Activated naive CD4-positive, alpha-beta T cell treated with anti-CD3 and anti-CD28 coated beads, Interleukin-2, amount 50 U/mL, for 72 hours (primary cell): ENCODE results near the gene AMBRA1. TPM values are rescaled to one million over a fixed set of nuclear protein-coding genes. Genes with fewer than 3 reads are reported as not detected.
A peak's percentile ranks its signal among the peaks of the same experiment; 100 is the strongest.
"Not testable (repeated sequence)": the region's sequence is repeated elsewhere in the genome, so short reads cannot be mapped to it uniquely, and the experiment has no call there.

Source experiments
- ATAC-seq, 2 donors: fragments of 150-1000 bp; cut with Tn5 transposase; 2 replicates each; pipeline ENCODE4 v1.10.0; 2021; ENCODE audit warnings: mild to moderate bottlenecking in 2 of 2, moderate library complexity in 2 of 2
- DNase-seq, 2 donors: peaks; one replicate each; pipeline ENCODE4 v3.0.0; 2021 to 2022; ENCODE audit warnings: low spot score in 2 of 2
- H3K27ac Mint-ChIP-seq, 2 donors: one replicate each; pipeline ENCODE4 v1.8.0; 2022; ENCODE audit warnings: mild to moderate bottlenecking in 2 of 2, mixed read lengths in 2 of 2
- H3K36me3 Mint-ChIP-seq, 2 donors: one replicate each; pipeline ENCODE4 v1.8.0; 2022; ENCODE audit warnings: mixed read lengths in 2 of 2
- H3K9me3 Mint-ChIP-seq, 2 donors: one replicate each; pipeline ENCODE4 v1.8.0; 2022; ENCODE audit warnings: mixed read lengths in 2 of 2
- total RNA-seq, 2 donors: library from RNA; stranded (reverse); gene quantifications; one replicate each; pipeline ENCODE4 v1.2.3, GENCODE V29; 2022

Gene AMBRA1
- total RNA-seq, 2 donors from 2014 or later = 20.9 to 28.5 TPM

DNA sequence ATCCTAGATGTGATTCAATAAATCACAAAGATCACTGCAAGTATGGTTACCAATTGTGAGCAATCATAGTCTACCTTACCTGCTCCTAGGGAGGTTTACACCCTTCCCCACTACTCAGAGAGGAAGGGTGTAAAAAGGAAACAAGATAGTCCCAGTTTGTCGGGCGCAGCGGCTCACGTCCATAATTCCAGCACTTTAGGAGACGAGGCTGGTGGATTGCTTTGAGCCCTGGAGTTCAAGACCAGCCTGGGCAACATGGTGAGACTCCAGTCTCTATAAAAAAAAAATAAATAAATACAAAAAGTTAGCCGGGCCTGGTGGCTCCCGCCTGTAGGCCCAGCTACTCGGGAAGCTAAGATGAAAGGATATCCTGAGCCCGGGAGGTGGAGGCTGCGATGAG is 962 bp upstream of the AMBRA1 start:
- Mint-ChIP-seq H3K9me3 (no peaks in the 10 kb centered on the region), H3K27ac (peak overlapping the region in 1 of 2 donors; percentile 95), H3K36me3 (peaks cover 8 to 22% of the 10 kb centered on the region in 2 donors)
- DNase-seq (no peak), ATAC-seq (no peak)

DNA sequence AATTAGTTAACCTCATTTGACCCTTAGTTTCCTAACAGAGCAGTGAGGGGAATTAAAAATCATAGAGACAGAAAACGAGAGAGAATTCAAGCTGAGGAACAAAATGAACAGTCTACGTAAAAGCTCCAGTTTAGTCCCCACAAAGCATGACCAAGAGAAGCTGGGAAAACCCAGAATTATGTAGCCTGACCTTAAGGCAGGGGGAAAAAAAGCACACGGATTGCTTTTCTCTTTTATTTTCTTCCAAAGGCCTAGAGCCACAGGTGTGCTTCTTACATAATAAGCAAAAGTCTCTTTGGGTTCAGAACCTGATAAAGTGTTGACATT is 514 bp upstream of the AMBRA1 start:
- DNase-seq = no peak
- peak overlapping the region; percentile 95 for H3K27ac Mint-ChIP-seq
- H3K9me3 Mint-ChIP-seq = no peaks in the 10 kb centered on the region
- ATAC-seq = no peak
- H3K36me3 Mint-ChIP-seq = peaks cover 9 to 22% of the 10 kb centered on the region in 2 donors

DNA sequence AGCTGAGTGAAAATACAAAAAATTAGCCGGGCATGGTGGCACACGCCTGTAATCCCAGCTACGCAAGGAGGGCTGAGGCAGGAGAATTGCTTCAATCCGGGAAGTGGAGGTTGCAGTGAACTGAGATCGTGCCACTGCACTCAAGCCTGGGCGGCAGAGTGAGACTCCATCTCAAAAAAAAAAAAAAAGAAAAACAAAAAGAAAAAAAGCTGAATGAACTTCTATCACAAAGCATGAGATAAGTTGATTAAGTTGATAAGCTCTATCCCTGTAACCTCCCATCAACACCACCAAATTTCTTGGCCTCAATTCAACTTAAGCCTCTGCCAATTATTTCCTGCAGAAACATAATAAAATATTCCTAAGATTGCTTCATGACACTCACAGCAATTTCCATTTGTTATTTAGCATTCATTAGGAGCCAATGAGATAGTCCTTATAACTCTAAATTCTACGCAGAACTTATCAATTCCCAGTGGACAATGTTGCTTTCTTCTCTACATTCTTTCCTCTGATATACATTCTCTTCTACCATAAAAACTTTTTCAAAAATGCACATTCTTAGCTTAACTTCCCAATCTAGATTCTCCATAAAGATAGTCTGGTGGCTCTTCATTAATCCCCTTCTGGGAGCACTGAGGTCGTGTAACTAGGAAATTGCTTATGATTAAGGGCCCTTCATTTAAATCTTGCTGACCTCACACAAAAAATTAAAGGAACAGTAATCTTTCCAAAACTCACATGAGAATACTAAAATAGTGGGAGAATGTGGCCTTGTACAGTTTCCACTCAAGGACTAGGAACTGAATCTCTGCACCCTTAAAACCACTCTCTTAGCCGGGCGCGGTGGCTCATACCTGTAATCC is 2.9 kb downstream of the AMBRA1 start:
- ATAC-seq (no peak), DNase-seq (no peak)
- Mint-ChIP-seq H3K27ac (peak overlapping the region in 1 of 2 donors; percentile 40), H3K36me3 (peaks cover 13 to 27% of the 10 kb centered on the region in 2 donors), H3K9me3 (no peaks in the 10 kb centered on the region)

DNA sequence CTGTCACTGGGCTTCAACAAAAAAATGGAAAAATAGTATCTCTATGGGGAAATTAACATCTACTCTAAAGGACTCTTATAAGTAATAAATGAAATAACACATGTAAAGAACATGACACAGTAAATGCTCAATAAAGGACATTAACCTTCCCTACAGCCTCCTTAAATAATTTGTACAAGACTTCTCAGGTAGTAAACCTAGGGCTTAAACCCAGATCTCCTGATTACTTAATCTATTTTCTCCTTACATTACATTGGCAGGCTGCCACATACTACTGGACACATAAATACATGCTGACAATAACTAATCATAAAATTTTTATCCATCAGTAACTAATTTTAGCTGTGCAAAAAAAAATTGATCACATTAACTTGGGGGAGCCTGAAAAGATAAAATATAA is 4.9 kb downstream of the AMBRA1 start:
- no peak for ATAC-seq
- H3K27ac Mint-ChIP-seq = no peak overlapping the region
- no peak for DNase-seq
- no peaks in the 10 kb centered on the region for H3K9me3 Mint-ChIP-seq
- H3K36me3 Mint-ChIP-seq = peaks cover 13 to 22% of the 10 kb centered on the region in 2 donors

DNA sequence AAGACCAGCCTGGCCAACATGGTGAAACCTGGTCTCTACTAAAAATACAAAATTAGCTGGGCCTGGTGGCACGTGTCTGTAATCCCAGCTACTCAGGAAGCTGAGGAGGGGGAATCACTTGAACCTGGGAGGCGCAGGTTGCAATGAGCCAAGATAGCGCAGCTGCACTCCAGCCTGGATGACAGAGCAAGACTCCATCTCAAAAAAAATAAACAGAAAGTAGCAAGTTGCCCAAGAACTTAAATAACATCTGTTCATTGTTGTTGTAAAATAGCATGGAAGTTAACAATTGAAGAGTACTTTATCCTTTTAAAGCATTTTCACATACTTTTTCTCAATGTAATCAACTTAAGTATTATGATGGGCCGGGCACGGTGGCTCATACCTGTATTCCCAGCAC is 5.7 kb downstream of the AMBRA1 start:
- H3K36me3 Mint-ChIP-seq = peaks cover 10 to 14% of the 10 kb centered on the region in 2 donors
- ATAC-seq (no peak), DNase-seq (no peak)
- peak overlapping the region in 1 of 2 donors; percentile 26 for H3K27ac Mint-ChIP-seq
- H3K9me3 Mint-ChIP-seq = no peaks in the 10 kb centered on the region

DNA sequence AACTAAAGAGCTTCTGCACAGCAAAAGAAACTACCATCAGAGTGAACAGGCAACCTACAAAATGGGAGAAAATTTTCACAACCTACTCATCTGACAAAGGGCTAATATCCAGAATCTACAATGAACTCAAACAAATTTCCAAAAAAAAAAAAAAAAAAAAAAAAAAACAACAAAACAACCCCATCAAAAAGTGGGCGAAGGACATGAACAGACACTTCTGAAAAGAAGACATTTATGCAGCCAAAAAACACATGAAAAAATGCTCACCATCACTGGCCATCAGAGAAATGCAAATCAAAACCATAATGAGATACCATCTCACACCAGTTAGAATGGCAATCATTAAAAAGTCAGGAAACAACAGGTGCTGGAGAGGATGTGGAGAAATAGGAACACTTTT is 10.3 kb downstream of the AMBRA1 start:
- not testable (repeated sequence) for ATAC-seq, H3K36me3 Mint-ChIP-seq, H3K27ac Mint-ChIP-seq, DNase-seq, H3K9me3 Mint-ChIP-seq

DNA sequence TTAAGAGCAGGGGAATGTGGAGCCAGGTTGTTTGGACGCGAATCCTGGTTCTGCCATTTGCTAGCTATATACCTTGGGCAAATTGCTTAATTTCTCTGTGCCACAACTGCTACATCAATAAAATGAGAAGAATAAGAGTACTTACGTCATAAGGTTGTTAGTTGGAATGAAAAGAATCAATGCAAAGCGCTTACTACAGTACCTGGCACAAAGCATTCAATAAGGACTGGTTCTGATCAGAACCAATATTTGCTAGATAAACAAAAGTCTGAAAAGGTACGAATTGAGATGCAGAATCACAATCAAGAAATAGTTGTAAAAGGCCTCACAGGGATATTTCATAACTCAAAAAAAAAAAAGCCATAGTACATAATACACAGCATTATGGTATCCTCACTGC is 11.2 kb downstream of the AMBRA1 start:
- Mint-ChIP-seq H3K36me3 (peaks cover 1 to 9% of the 10 kb centered on the region in 2 donors), H3K27ac (no peak overlapping the region), H3K9me3 (no peaks in the 10 kb centered on the region)
- no peak for DNase-seq
- no peak for ATAC-seq

DNA sequence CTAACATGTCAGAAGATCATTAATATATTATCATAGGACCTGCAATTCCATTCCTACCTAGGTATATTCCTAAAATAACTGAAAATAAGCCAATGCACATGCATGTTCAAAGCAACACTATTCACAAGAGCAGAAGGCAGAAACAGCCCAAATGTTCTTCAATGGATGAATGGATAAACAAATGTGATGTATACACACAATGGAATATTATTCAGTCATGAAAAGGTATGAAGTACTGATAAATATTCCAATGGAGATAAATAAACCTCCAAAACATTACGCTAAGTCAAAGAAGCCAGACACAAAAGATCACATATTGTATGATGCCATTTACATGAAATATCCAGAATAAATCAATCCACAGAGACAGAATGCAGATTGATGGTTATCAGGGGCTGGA is 16.8 kb downstream of the AMBRA1 start:
- ATAC-seq (no peak), DNase-seq (no peak)
- H3K36me3 Mint-ChIP-seq = peaks cover 4 to 23% of the 10 kb centered on the region in 2 donors
- no peak overlapping the region for H3K27ac Mint-ChIP-seq
- H3K9me3 Mint-ChIP-seq = peaks cover 0 to 4% of the 10 kb centered on the region in 2 donors

DNA sequence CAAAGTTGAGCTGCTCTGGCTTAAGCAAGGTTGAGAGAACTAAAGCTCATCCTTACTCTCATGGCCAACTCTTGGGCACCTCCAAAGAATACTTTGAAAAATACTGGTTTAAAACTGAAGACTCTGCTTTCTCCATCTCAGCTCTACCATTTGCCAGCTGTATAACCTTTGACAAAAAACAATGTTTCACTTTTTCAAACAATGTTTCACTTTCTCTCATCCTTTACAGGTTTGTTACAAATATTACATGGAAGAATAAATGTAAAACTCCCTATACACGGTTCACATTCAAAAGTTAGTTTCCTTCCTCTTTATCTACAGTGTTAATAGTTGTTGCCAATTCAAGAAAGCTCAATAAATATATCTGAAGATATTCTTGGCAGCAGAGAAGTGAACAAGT is 19.2 kb downstream of the AMBRA1 start:
- DNase-seq = no peak
- peak in 1 of 2 donors; percentile 56 for ATAC-seq
- Mint-ChIP-seq H3K27ac (peak overlapping the region in 1 of 2 donors; percentile 84), H3K36me3 (peaks cover 4 to 17% of the 10 kb centered on the region in 2 donors), H3K9me3 (peaks cover 0 to 4% of the 10 kb centered on the region in 2 donors)

DNA sequence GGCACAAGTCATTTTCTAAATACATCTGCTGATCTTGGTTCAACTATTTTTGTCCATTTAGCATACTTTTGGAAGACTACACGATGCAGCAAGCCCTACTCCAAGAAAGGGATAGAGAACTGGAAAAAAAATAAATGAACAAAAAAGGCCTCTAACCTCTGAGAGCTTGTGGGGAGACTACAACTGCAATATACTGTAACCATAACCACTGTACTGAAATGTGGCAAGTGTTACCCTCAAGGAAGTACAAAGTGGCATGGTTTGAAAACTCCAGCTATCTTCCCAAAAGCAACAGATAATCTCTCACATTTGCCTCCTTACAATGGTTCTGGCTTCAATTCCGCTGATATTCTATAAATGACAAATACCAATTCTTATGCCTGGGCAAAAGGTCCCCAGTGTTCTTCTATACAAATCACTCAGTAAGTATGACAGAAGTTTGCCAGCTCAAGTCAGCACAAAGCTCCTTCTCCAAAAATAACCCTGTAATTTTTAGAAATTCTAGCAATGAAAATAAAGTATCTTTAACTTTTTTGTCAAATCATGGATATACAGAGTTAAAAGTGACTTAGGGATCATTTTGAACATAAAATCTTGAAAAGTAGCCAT is 22.9 kb downstream of the AMBRA1 start:
- DNase-seq (no peak), ATAC-seq (no peak)
- Mint-ChIP-seq H3K36me3 (peaks cover 0 to 8% of the 10 kb centered on the region in 2 donors), H3K9me3 (no peaks in the 10 kb centered on the region), H3K27ac (no peak overlapping the region)

DNA sequence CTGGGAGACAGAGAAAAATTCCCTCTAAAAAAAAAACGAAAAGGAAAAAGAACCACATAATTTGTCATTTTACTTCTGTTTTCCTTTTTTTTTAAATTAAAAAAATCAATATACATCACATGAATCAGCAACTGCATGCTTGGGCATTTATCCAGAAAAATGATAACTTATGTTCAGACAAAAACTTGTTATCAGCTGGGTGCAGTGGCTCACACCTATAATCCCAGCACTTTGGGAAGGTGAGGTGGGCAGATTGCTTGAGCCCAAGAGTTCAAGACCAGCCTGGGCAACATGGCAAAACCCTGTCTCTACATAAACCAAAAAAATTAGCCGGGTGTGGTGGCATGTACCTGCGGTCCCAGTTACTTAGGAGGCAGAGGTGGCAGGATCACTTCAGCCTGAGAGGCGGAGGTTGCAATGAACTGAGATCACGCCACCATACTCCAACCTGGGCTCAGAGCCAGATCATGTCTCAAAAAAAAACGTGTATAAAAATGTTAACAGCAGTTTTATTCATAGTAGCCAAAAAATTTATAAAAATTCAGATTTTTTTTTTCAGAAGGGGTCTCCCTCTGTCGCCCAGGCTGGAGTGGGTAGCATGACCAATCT is 28.5 kb downstream of the AMBRA1 start:
- no peaks in the 10 kb centered on the region for H3K36me3 Mint-ChIP-seq
- ATAC-seq = no peak
- H3K27ac Mint-ChIP-seq = no peak overlapping the region

DNA sequence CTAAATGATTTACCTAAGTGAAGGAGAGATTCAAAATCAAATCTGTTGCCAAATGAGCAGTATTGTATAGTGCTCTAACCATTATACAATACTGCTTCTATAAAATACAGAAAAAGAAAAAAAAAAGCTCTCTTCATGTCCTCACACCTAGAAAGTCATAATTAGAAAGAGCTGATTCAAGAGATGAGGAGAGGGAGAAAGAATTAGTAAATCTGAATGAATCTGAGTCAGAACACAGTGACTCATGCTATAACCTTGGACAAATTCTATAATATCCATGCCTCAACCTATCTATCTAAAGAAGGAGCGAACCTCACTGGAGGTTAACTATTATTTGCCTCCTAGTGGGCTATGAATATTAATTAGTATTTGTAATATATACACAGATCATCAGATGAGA is 29.4 kb downstream of the AMBRA1 start:
- H3K27ac Mint-ChIP-seq = peak overlapping the region in 1 of 2 donors; percentile 22
- no peaks in the 10 kb centered on the region for H3K9me3 Mint-ChIP-seq
- DNase-seq (no peak), ATAC-seq (peak; percentile 94 to 99)
- H3K36me3 Mint-ChIP-seq = no peaks in the 10 kb centered on the region

More for the DNA sequence above, 28.5 kb downstream of the AMBRA1 start:
- no peak for DNase-seq
- no peaks in the 10 kb centered on the region for H3K9me3 Mint-ChIP-seq

DNA sequence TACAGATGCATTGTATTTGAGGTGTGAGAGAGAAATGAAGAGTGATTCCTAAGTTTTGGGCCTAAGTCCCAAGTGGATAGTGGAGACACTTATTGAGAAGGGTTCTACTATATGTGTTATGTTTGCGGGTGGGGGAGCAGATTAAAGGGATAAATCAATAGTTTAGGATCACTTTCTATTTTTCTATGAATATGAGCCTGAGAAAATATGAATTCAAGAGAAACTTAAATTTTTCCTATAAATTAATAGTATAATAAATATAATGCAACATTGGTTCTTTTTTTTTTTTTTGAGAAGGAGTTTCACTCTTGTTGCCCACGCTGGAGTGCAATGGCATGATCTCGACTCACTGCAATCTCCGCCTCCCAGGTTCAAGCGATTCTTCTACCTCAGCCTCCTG is 31.3 kb downstream of the AMBRA1 start:
- Mint-ChIP-seq H3K36me3 (no peaks in the 10 kb centered on the region), H3K27ac (no peak overlapping the region), H3K9me3 (no peaks in the 10 kb centered on the region)
- ATAC-seq (no peak), DNase-seq (no peak)

DNA sequence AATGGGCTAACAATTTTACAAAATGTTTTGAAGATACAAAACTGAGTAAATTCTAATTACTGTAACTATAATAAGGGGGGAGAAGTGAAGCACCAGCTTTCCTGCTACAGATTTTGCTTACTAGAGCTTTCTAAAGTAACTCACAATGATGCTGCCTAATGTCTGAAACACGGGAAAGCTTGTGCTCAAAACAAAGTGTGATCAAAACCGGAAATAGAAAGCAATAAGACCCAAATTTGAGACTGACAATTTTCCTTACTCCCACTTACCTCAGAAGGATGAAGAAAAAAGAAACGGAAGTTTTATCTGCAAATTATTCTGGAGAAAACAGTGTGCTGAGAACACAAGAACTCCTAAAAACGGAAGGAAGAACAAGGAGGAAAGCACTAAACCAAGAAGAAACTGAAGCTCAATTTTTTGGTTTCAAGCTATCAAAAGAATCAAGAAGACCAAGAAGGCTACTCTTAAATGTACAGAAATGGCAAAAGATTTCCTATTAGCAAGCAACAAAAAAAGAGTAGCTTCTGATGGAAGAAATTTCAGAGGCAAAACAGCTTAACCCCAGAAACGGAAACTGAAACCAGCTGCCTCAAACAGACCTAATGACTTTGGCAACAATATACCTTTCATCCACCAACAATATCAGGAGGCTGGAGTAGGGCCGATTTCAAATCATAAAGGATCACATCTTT is 33.4 kb downstream of the AMBRA1 start:
- ATAC-seq = peak; percentile 34 to 56
- Mint-ChIP-seq H3K27ac (peak overlapping the region; percentile 87 to 98), H3K9me3 (no peaks in the 10 kb centered on the region)

DNA sequence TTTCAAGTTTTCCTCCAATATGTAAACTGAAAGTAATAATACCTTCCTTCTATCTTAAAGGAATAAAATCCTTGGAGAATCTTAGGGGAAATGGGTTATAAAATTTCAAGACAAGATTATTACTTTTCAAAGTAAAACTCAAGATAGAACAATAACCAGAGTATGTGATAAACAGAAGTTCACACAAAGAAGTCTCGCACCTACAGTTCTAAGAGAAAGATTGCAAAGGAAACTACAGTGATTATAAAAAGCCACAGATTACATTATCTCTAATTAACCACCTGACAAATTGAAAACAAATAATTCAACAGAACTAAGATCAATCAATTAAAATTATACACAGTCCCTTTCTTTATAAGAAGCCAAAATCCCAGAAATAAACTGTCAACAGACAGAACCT is 34.0 kb downstream of the AMBRA1 start:
- DNase-seq (no peak), ATAC-seq (no peak)
- Mint-ChIP-seq H3K27ac (peak overlapping the region in 1 of 2 donors; percentile 87), H3K36me3 (no peaks in the 10 kb centered on the region), H3K9me3 (no peaks in the 10 kb centered on the region)

More for the DNA sequence above, 33.4 kb downstream of the AMBRA1 start:
- DNase-seq = peak in 1 of 2 donors; percentile 12
- H3K36me3 Mint-ChIP-seq = no peaks in the 10 kb centered on the region

DNA sequence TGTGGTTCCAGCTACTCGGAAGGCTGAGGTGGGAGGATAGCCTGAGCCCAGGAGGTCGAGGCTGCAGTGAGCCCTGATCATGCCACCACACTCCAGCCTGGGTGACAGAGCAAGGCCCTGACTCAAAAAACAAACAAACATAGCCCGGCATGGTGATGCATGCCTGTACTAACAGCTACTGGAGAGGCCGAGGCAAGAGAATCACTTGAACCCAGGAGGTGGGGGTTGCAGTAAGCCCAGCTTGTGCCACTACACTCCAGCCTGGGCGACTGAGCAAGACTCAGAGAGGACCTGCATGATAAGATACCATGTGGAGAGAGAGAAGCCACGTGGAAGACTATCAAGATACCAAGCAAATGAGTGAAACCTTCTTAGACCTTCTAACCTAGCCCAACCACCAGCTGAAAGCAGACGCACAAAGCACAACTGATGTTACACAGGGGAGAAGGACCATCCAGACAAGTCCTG is 36.1 kb downstream of the AMBRA1 start:
- no peak for DNase-seq
- no peak for ATAC-seq
- Mint-ChIP-seq H3K9me3 (no peaks in the 10 kb centered on the region), H3K36me3 (no peaks in the 10 kb centered on the region), H3K27ac (peak overlapping the region in 1 of 2 donors; percentile 32)
